ENCODE measurements around the gene NFATC2IP. TPM values are rescaled to one million over a fixed set of nuclear protein-coding genes. Genes with fewer than 3 reads are reported as not detected.

The NFATC2IP gene
- total RNA-seq, 3 donors from 2014 or later, result 23.2 to 38.1 (median 27.9) TPM

- TF ChIP-seq CTCF (IDR thresholded peaks at IDR 0.05) (no peak), POLR2AphosphoS5 (IDR thresholded peaks at IDR 0.05) (no peak), POLR2A (IDR thresholded peaks at IDR 0.05) (no peak)
- H3K9me3 ChIP-seq, result no peaks in the 10 kb centered on the region
- intact Hi-C loops (cut with DNase I; ENCODE audit: low total_unique reads), result no loop called here
- no peak overlapping the region for H3K27ac ChIP-seq
- H3K4me1 ChIP-seq, result no peaks in the 10 kb centered on the region
- H3K36me3 ChIP-seq, result peaks cover 4% of the 10 kb centered on the region
- no peak overlapping the region for H3K4me3 ChIP-seq
- no peak for DNase-seq (ENCODE audit: low spot score in 2 of 2)
- H3K27me3 ChIP-seq, result no peaks in the 10 kb centered on the region
These were observed 45.9 kb upstream of the NFATC2IP start for GRCh38 chr16:28904828-28905227.

GRCh38 chr16:28905229-28905754 is 45.4 kb upstream of the NFATC2IP start:
- TF ChIP-seq CTCF (IDR thresholded peaks at IDR 0.05) (no peak), POLR2A (IDR thresholded peaks at IDR 0.05) (no peak), POLR2AphosphoS5 (IDR thresholded peaks at IDR 0.05) (no peak)
- H3K36me3 ChIP-seq, result peaks cover 4% of the 10 kb centered on the region
- intact Hi-C loops (cut with DNase I; ENCODE audit: low total_unique reads), result no loop called here

GRCh38 chr16:28905800-28906372 is 44.9 kb upstream of the NFATC2IP start:
- no peaks in the 10 kb centered on the region for H3K27me3 ChIP-seq
- TF ChIP-seq CTCF (IDR thresholded peaks at IDR 0.05) (no peak), POLR2AphosphoS5 (IDR thresholded peaks at IDR 0.05) (no peak), POLR2A (IDR thresholded peaks at IDR 0.05) (no peak)
- no peak overlapping the region for H3K4me3 ChIP-seq
- H3K27ac ChIP-seq, result no peak overlapping the region
- no peaks in the 10 kb centered on the region for H3K4me1 ChIP-seq
- peaks cover 4% of the 10 kb centered on the region for H3K36me3 ChIP-seq
- H3K9me3 ChIP-seq, result no peaks in the 10 kb centered on the region
- intact Hi-C loops (cut with DNase I; ENCODE audit: low total_unique reads), result no loop called here
- DNase-seq (ENCODE audit: low spot score in 2 of 2), result no peak

More at GRCh38 chr16:28905229-28905754, 45.4 kb upstream of the NFATC2IP start:
- Histone ChIP-seq H3K9me3 (no peaks in the 10 kb centered on the region), H3K27me3 (no peaks in the 10 kb centered on the region), H3K4me3 (no peak overlapping the region), H3K27ac (no peak overlapping the region), H3K4me1 (no peaks in the 10 kb centered on the region)
- no peak for DNase-seq (ENCODE audit: low spot score in 2 of 2)

GRCh38 chr16:28910086-28911031 is 40.4 kb upstream of the NFATC2IP start:
- Histone ChIP-seq H3K9me3 (no peaks in the 10 kb centered on the region), H3K27me3 (no peaks in the 10 kb centered on the region), H3K27ac (no peak overlapping the region), H3K4me3 (no peak overlapping the region), H3K36me3 (peaks cover 4% of the 10 kb centered on the region), H3K4me1 (no peaks in the 10 kb centered on the region)
- DNase-seq (ENCODE audit: low spot score in 2 of 2), result no peak
- intact Hi-C loops (cut with DNase I; ENCODE audit: low total_unique reads), result no loop called here
- TF ChIP-seq CTCF (IDR thresholded peaks at IDR 0.05), result no peak
- no peak for TF ChIP-seq POLR2AphosphoS5 (IDR thresholded peaks at IDR 0.05)

- DNase-seq (ENCODE audit: low spot score in 2 of 2), result no peak
- no peak for TF ChIP-seq POLR2A (IDR thresholded peaks at IDR 0.05)
- no peak for TF ChIP-seq POLR2AphosphoS5 (IDR thresholded peaks at IDR 0.05)
- no peak for TF ChIP-seq CTCF (IDR thresholded peaks at IDR 0.05)
- no peaks in the 10 kb centered on the region for H3K4me1 ChIP-seq
- intact Hi-C loops (cut with DNase I; ENCODE audit: low total_unique reads), result no loop called here
- no peak overlapping the region for H3K27ac ChIP-seq
- H3K27me3 ChIP-seq, result no peaks in the 10 kb centered on the region
- no peak overlapping the region for H3K4me3 ChIP-seq
- no peaks in the 10 kb centered on the region for H3K9me3 ChIP-seq
- peaks cover 4% of the 10 kb centered on the region for H3K36me3 ChIP-seq
These were observed 38.2 kb upstream of the NFATC2IP start for GRCh38 chr16:28912558-28912957.
